Endothelial cell of umbilical vein (primary cell): Measurements from ENCODE around the gene NAA38. TPM values are rescaled to one million over a fixed set of nuclear protein-coding genes. Genes with fewer than 3 reads are reported as not detected.

Source experiments
- BruUV-seq: library from RNA; stranded (reverse); fragments of 400-500 nt; replicated peaks from 2 replicates; lab custom pipeline; 2021; lab: Mats Ljungman, UMichigan
- CTCF ChIA-PET: fragments of 300-600, 350-600 bp; sonication (Branson Sonifier 250); formaldehyde crosslinking; loops from one replicate; lab custom pipeline; 2021; ENCODE audit warnings: antibody characterized with exemption, inconsistent platforms; lab: Charles Lee
- POLR2A ChIA-PET: fragments of 300-600, 350-600 bp; sonication (Branson Sonifier 250); formaldehyde crosslinking; loops from one replicate; lab custom pipeline; 2021; ENCODE audit warnings: antibody characterized with exemption, inconsistent platforms; lab: Charles Lee
- DNase-seq: peaks from one replicate; pipeline ENCODE4 v3.0.0-alpha.2; 2011; ENCODE audit warnings: low read depth, low spot score
- FAIRE-seq: peaks from 2 replicates; lab custom pipeline; 2011; peaks lifted over from hg19 to GRCh38; lab: Jason Lieb, UNC
- H2AFZ ChIP-seq: 2 replicates; pipeline ENCODE4 v1.6.0; 2012; ENCODE audit warnings: low read depth, low read length, control low read depth, inconsistent platforms
- H3K27ac ChIP-seq: 2 replicates; pipeline ENCODE4 v1.5.1; 2011; ENCODE audit warnings: low read depth, mild to moderate bottlenecking, control low read depth, low read length, moderate library complexity; ENCODE audit not compliant: insufficient read depth
- H3K27me3 ChIP-seq, 2 experiments: 2 replicates each; pipeline versions ENCODE4 v1.6.0 to v1.6.1; 2011; ENCODE audit warnings: low read length in 2 of 2, mixed read lengths in 1 of 2; ENCODE audit not compliant: control insufficient read depth in 2 of 2, insufficient read depth in 2 of 2
- H3K36me3 ChIP-seq, 2 experiments: 2 replicates in 1 of 2; 3 replicates in 1 of 2; pipeline ENCODE4 v1.5.1; 2011; ENCODE audit warnings: low read length in 2 of 2, mild to moderate bottlenecking in 1 of 2, moderate library complexity in 1 of 2; ENCODE audit not compliant: control insufficient read depth in 2 of 2, insufficient read depth in 2 of 2; ENCODE audit errors: extremely low read depth in 1 of 2
- H3K4me1 ChIP-seq: 3 replicates; pipeline ENCODE4 v1.5.1; 2011; ENCODE audit warnings: mild to moderate bottlenecking, low read length; ENCODE audit not compliant: control insufficient read depth, insufficient read depth; ENCODE audit errors: extremely low read depth
- H3K4me2 ChIP-seq: 2 replicates; pipeline ENCODE4 v1.6.1; 2011; ENCODE audit warnings: low read length, control low read depth, mixed read lengths; ENCODE audit not compliant: insufficient read depth
- H3K4me3 ChIP-seq, 3 experiments: fragments of 200-600 bp in 1 of 3; sonication (generic), shearing (Covaris generic) in 1 of 3; replicated peaks in 1 of 3; 2 replicates each; pipeline ENCODE4 v1.5.1; 2011 to 2016; ENCODE audit warnings: control low read depth in 3 of 3, low read length in 3 of 3, mild to moderate bottlenecking in 2 of 3, inconsistent platforms in 1 of 3, low read depth in 1 of 3, moderate library complexity in 1 of 3; ENCODE audit not compliant: insufficient read depth in 1 of 3
- H3K79me2 ChIP-seq: 2 replicates; pipeline ENCODE4 v1.6.0; 2012; ENCODE audit warnings: low read length, inconsistent platforms; ENCODE audit not compliant: control insufficient read depth, insufficient read depth
- H3K9ac ChIP-seq: replicated peaks from 2 replicates; pipeline ENCODE3; 2011; ENCODE audit warnings: low read length, control low read depth; ENCODE audit not compliant: insufficient read depth; ENCODE audit errors: extremely low read depth
- H3K9me1 ChIP-seq: replicated peaks from 3 replicates; pipeline ENCODE4 v1.6.0; 2011; ENCODE audit warnings: mild to moderate bottlenecking, low read length; ENCODE audit not compliant: control insufficient read depth, insufficient read depth; ENCODE audit errors: extremely low read depth
- H3K9me3 ChIP-seq: replicated peaks from 2 replicates; pipeline ENCODE4 v1.5.1; 2012; ENCODE audit warnings: low read length, inconsistent platforms; ENCODE audit not compliant: control insufficient read depth, insufficient read depth
- H4K20me1 ChIP-seq: replicated peaks from 2 replicates; pipeline ENCODE3; 2011; ENCODE audit warnings: mild to moderate bottlenecking, low read length; ENCODE audit not compliant: control insufficient read depth, insufficient read depth; ENCODE audit errors: extremely low read depth
- CTCF ChIP-seq, 2 donors: IDR thresholded peaks; 1 replicate in 1 of 2; 2 replicates in 1 of 2; pipeline ENCODE4 v1.5.1; 2011; ENCODE audit warnings: low read length in 2 of 2, mild to moderate bottlenecking in 2 of 2, moderate library complexity in 2 of 2, control low read depth in 1 of 2, inconsistent platforms in 1 of 2, low read depth in 1 of 2; ENCODE audit not compliant: insufficient read depth in 1 of 2; ENCODE audit errors: extremely low read depth in 1 of 2
- EZH2 ChIP-seq: IDR thresholded peaks from 2 replicates; pipeline ENCODE4 v1.6.1; 2012; ENCODE audit warnings: borderline replicate concordance, low read depth, mild to moderate bottlenecking, moderate library complexity, low read length, inconsistent platforms; ENCODE audit not compliant: severe bottlenecking
- FOS ChIP-seq: IDR thresholded peaks from 2 replicates; pipeline ENCODE4 v1.6.1; 2011; ENCODE audit warnings: mild to moderate bottlenecking, low read length, moderate library complexity, borderline replicate concordance; ENCODE audit not compliant: insufficient read depth
- GATA2 ChIP-seq: IDR thresholded peaks from 2 replicates; pipeline ENCODE4 v1.7.0; 2011; ENCODE audit warnings: low read depth, mild to moderate bottlenecking, moderate library complexity, mixed read lengths, low read length; ENCODE audit not compliant: insufficient read length, insufficient read depth
- JUN ChIP-seq: IDR thresholded peaks from 2 replicates; pipeline ENCODE4 v1.6.1; 2011; ENCODE audit warnings: borderline replicate concordance, low read depth; ENCODE audit not compliant: insufficient read length, insufficient read depth
- MAX ChIP-seq: IDR thresholded peaks from 2 replicates; pipeline ENCODE4 v1.6.1; 2011; ENCODE audit not compliant: insufficient read depth, insufficient read length
- MYC ChIP-seq: IDR thresholded peaks from one replicate; pipeline ENCODE4 v1.6.1; 2011; ENCODE audit warnings: mild to moderate bottlenecking, low read depth, low read length
- POLR2A ChIP-seq: IDR thresholded peaks from 2 replicates; pipeline ENCODE4 v1.6.1; 2012; ENCODE audit warnings: low read depth, mild to moderate bottlenecking, control low read depth, low read length
- POLR2AphosphoS5 ChIP-seq: IDR thresholded peaks from 2 replicates; pipeline ENCODE4 v1.6.1; 2012; ENCODE audit warnings: low read depth, mild to moderate bottlenecking, control low read depth, low read length, moderate library complexity; ENCODE audit not compliant: insufficient read depth
- dilution Hi-C: fragments of 300-500 bp; cut with MboI; formaldehyde crosslinking; loops from one replicate; pipeline ENCODE4 v1.15.0; 2019; ENCODE audit warnings: low sequenced_read_pairs; ENCODE audit not compliant: extremely low pct_ligation_motif_present
- intact Hi-C: fragments of 100-400 bp; cut with micrococcal nuclease; formaldehyde crosslinking; loops from one replicate; pipeline ENCODE4 v1.10.0; 2022
- polyA plus RNA-seq, 4 experiments: library from polyadenylated mRNA; depleted of rRNA in 3 of 4; stranded (reverse) in 3 of 4; unstranded in 1 of 4; fragments of >200 nt; gene quantifications; 2 replicates each; pipeline versions ENCODE4 v1.2.1 to v1.2.3, GENCODE V29; 2011 to 2012; ENCODE audit warnings: missing spikeins in 1 of 4
- total RNA-seq: library from RNA; stranded (reverse); gene quantifications from 2 replicates; pipeline ENCODE4 v1.2.3, GENCODE V29; 2021

Gene NAA38
- total and polyA plus RNA-seq, 2 donors (not counting 3 experiments of a cell fraction or from before 2014, with no cell fraction given) = 119 to 267 TPM

- DNase-seq = no peak
- dilution Hi-C loops (no loop called here), intact Hi-C loops (loop anchor here (1.0 kb wide), 1 partner anchor 35 kb away; no protein-coding TSS in a partner anchor)
- H3K9me1 ChIP-seq = no peaks in the 10 kb centered on the region
- TF ChIP-seq JUN (no peak), GATA2 (no peak), FOS (no peak), CTCF (IDR thresholded peaks at IDR 0.05; ENCODE audit: extremely low read depth in 1 of 2, insufficient read depth in 1 of 2, low read depth in 1 of 2, low read length in 2 of 2) (no peak), POLR2AphosphoS5 (no peak), MAX (no peak), EZH2 (no peak), POLR2A (no peak), MYC (no peak)
- H3K79me2 ChIP-seq = no peaks in the 10 kb centered on the region
- H3K9ac ChIP-seq = no peak overlapping the region
- POLR2A ChIA-PET = no interaction called here
- no peak overlapping the region for H3K4me2 ChIP-seq
- CTCF ChIA-PET = interaction anchor here (0.6 to 7.1 kb wide), 7 partner anchors 13 to 93 kb away, joined by 3 to 58 read pairs (median 3); no protein-coding TSS in a partner anchor
- no peak overlapping the region for H3K4me3 ChIP-seq
- H4K20me1 ChIP-seq = no peaks in the 10 kb centered on the region
- no peak for FAIRE-seq
- no peaks in the 10 kb centered on the region for H3K27me3 ChIP-seq
- BruUV-seq = no TSS peak
- H3K36me3 ChIP-seq = peaks cover 43 to 67% of the 10 kb centered on the region in 2 experiments
- H3K9me3 ChIP-seq = no peaks in the 10 kb centered on the region
- no peak overlapping the region for H2AFZ ChIP-seq
- no peaks in the 10 kb centered on the region for H3K4me1 ChIP-seq
- no peak overlapping the region for H3K27ac ChIP-seq
Measured at GRCh38 chr17:7897090-7897489, 39.7 kb upstream of the NAA38 start.
